Measurements from ENCODE around the gene CTIF.

DNA sequence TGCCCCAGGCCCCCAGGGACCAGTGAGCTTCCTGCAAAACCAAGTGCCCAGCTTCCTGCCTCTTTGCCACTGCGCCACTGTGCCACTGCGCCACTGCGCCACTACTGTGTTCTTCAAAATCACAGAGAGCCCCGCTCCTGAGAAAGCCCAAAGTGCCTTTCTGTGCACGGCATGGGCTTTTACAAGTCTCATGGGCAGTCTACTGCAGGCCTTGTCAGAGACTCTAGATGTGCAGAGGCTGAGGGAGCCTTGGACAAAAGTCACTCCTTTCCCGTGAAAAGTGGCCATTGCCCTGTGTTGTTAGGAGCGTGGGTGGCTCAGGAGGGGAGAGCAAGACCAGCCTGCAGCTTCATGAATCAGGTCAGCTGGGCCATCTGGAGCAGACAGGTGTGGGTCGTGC is 231.4 kb downstream of the CTIF start:
- TF ChIP-seq, protein P1, sequence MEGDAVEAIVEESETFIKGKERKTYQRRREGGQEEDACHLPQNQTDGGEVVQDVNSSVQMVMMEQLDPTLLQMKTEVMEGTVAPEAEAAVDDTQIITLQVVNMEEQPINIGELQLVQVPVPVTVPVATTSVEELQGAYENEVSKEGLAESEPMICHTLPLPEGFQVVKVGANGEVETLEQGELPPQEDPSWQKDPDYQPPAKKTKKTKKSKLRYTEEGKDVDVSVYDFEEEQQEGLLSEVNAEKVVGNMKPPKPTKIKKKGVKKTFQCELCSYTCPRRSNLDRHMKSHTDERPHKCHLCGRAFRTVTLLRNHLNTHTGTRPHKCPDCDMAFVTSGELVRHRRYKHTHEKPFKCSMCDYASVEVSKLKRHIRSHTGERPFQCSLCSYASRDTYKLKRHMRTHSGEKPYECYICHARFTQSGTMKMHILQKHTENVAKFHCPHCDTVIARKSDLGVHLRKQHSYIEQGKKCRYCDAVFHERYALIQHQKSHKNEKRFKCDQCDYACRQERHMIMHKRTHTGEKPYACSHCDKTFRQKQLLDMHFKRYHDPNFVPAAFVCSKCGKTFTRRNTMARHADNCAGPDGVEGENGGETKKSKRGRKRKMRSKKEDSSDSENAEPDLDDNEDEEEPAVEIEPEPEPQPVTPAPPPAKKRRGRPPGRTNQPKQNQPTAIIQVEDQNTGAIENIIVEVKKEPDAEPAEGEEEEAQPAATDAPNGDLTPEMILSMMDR (IDR thresholded peaks at IDR 0.05) = no peak
- no peak for TF ChIP-seq POLR2AphosphoS5 (IDR thresholded peaks at IDR 0.05)
